Measurements from ENCODE around the gene DRD3.

DRD3 gene

DNA sequence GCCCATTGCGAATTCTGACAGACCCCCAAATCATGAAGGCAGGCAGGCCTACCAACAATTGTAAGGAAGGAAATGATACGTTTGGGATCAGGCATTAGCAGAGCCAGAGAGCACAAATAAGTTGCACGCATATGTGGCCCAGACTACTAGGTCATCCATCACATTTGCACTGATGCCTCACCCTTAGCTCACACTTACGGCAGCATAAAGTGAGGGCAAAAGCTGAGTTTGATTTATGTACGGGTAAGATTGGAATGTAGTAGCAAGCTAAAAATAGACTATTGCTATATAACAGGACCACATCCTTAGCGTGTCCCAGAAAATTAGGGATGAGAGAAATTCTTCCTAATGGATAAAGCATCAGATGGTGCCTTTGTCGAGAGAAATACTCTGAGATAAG lies 63.7 kb downstream of the DRD3 start:
- no peak for DNase-seq

DNA sequence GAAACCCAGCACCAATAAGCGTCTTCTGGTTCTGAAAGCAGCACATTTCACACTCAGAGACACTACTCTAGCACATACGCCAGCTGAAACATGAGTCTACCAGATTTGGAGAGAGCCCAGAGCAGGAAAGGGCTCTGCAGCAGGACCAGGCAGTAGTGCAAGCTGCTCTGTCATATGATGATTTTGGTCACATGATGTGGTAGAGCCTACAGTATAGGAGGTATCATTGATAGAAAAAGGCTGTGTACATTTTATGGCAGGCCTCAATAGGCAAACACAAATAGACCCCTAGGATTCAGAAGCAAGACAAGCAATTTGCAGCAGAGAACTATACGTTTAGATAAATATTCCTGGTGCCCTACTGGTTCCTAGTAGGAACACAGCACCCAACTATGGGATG lies 64.1 kb downstream of the DRD3 start:
- DNase-seq = no peak

DNA sequence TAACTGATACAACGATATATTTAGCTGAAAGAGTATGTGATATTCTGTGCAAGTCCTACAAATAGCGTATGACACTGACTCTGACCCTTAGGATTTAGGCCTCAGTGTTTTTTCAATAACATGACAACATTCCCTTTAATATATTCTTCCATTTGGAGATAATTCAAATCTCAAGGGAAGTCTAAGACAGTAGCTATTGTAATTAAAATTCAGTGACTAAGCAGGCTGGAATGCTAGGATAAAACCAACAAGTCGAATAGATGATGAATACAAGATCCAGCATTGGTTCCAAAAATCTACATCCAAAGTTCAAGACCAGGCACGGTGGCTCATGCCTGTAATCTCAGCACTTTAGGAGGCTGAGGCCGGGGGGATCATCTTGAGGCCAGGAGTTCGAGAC lies 66.2 kb downstream of the DRD3 start:
- no peak for DNase-seq

GRCh38 chr3:114111060-114111770 lies 67.6 kb downstream of the DRD3 start:
- DNase-seq = no peak

DNA sequence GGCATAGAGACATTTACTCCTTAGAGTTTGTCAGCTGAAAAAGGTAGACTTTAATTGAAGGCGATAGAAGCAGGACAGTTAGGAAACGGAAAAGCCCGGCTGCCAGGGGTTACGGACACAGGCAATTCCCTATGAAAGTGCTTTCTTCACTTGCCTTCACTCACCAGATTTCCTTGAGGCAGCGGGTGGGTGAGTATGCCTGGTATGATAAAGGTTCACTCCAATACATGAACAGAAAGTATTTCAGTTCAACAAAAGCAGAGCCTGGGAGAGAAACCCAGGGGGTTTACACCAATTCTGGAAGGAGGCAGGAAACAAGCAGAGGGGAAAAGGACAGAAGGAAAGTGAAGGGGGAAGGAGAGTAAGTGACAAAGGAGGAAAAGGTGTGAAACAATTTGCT lies 68.4 kb downstream of the DRD3 start:
- no peak for DNase-seq

DNA sequence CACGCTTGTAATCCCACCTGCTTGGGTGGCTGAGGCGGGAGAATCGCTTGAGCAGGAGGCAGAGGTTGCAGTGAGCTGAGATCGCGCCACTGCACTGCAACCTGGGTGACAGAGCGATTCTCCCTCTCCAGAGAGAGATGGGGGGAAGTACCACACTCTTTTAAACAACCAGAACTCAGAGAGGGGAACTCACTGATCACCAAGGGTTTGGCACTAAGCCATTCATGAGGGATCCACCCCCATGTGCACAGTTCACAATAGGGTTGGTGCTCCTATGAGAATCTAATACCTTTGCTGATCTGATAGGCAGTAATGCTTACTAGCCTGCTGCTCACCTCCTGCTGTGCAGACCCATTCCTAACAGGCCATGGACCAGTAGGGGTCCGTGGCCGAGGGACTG lies 70.7 kb downstream of the DRD3 start:
- no peak for DNase-seq

- DNase-seq = peak; percentile 64
These were observed 74.4 kb downstream of the DRD3 start for GRCh38 chr3:114104414-114104813.

- DNase-seq = no peak
These were observed 75.0 kb downstream of the DRD3 start for GRCh38 chr3:114103858-114104257.

- no peak for DNase-seq
These were observed 75.7 kb downstream of the DRD3 start for GRCh38 chr3:114103181-114103580.

DNA sequence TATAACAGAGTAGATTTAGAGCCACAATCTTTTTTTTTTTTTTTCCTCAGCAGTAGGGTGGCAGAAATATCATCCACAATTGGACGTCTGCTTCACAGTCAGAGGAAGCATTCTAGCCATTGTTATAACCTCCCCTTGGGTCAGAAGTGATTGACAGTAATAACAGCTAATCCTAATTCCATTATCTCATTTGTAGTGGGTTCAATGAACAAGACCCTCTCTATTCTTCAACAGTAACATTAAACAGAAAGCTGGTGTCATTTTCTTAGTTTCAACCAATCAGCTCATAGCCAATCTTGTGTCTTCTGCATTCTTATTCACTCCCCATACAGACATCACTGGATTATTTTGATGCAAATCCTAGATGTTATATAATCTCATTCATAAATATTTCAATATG lies 77.8 kb downstream of the DRD3 start:
- no peak for DNase-seq

DNA sequence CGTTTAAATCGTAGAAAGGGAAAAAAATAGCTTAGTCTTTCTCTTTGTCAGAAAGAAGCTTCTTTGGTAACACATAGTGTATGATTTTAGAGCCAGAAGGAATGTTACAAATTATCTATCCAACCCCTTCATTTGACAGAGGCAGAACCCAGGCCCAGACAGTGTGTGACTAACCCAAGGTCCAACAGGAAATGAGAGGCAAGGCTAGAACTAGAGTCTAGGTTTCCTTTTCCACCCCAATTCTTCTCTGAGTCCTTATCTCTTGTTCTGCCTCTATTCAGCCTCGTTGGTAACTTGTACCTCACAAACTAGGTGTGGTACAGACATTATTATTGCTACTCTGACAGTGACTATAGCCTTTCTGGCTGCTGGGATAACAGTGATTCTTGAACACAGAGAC lies 83.1 kb downstream of the DRD3 start:
- DNase-seq = no peak

DNA sequence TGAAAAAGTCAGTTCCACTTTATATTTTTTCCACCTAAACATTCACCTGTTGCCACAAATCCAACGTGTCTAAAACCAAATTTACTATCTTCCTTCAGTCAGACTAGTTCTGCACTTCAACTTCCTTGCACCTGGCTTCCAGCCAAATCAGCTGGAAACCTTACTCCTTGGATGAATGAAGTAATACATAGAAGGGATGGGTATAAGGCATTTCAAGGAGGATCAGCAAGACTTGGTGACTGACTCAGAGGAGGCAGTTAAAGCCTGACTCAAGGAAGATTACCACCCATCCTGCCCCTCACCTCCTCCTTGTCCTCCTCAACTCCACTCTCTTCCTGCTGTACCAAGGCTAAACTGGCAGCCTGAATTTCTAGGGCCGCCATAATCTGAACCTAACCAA lies 85.3 kb downstream of the DRD3 start:
- peak; percentile 71 for DNase-seq

DNA sequence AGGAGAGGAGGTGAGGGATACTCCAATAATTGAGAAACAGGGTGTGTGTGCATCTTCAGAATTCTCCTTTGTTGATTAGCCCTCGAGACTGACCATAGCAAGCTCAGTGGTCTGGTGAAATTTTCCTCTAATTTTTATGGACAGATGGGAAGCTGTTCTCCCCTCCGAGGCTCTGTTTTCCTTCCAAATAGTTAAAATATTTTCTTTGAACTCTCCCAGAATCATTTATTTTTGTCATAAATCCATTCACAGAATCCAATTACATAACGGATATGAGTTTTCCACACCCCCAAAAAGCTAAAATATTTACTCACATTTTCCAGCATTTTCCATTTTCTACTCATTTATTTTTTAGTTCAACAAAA lies 85.9 kb downstream of the DRD3 start:
- DNase-seq = no peak

- no peak for DNase-seq
These were observed 86.5 kb downstream of the DRD3 start for GRCh38 chr3:114092151-114093015.

DNA sequence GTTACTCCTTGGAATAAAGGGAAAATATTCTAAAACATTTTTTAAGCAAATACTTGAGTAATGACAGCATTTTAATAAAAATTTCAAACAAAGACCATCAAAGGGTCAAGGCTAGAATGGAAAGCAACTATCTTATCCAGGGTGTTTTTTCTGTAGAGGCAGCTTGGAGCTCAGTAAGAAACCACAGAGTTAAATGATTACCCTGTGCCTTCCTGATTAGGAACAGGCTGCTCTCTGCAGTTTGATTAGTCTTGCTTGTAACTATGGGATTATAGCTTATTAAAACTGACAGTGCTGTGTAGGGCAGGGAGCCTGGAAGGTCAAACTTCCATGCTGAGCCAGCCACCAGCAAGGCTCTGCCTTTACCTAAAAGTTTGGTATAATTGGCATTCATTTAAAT lies 89.2 kb downstream of the DRD3 start:
- no peak for DNase-seq

- no peak for DNase-seq
These were observed 92.5 kb downstream of the DRD3 start for GRCh38 chr3:114086356-114086755.

DNA sequence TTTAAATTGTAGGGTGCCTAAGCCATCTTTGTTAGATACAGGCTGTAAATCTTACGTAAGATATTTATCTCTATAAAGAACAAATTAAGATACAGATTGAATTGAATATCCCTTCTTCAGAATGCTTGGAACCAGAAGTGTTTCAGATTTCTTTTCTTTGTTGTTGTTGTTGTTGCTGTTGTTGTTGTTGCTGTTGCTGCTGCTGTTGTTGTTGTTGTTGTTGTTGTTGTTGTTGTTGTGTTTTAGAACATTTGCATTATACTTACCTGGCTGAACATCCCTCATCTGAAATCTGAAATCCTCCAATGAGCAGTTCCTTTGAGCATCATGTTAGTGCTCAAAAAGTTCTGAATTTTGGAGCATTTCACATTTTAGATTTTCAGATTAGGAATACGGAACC lies 95.7 kb downstream of the DRD3 start:
- no peak for DNase-seq

DNA sequence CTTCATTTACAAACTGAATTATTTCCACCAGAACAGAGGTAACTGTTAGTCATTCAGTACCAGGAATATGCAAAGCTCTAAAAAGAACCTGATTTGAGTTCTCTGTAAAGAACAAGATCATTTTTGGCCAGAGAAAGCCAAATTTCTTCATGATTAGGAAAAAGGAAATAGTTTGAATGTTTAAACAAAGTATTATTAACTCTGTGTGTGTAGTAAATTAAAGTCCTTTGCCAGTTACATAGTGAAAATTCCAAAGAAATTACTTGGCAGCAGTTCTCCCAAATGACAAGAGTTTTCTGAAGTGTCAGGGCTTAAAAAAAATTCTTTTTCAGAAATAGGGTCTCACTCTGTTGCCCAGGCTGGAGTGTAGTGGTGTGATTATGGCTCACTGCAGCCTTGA lies 97.8 kb downstream of the DRD3 start:
- DNase-seq = peak; percentile 6

- no peak for DNase-seq
These were observed 98.7 kb downstream of the DRD3 start for GRCh38 chr3:114080201-114080600.

- no peak for DNase-seq
These were observed 99.1 kb downstream of the DRD3 start for GRCh38 chr3:114079761-114080160.

- no peak for DNase-seq
These were observed 100.7 kb downstream of the DRD3 start for GRCh38 chr3:114078126-114078525.
